Upper lobe of left lung (tissue), 6 donors: ENCODE measurements around the gene IBA57. TPM values are rescaled to one million over a fixed set of nuclear protein-coding genes. Genes with fewer than 3 reads are reported as not detected.

Experiments used
- ATAC-seq, 2 donors: fragments of 200-7000 bp; cut with Tn5 transposase; one replicate each; pipeline ENCODE4 v1.9.1; 2022; ENCODE audit warnings: mild to moderate bottlenecking in 2 of 2, moderate library complexity in 2 of 2; ENCODE audit not compliant: low FRiP score in 2 of 2
- DNase-seq, 2 donors: peaks; one replicate each; pipeline ENCODE4 v3.0.0-alpha.2; 2019 to 2020
- H3K27ac ChIP-seq, 4 donors: fragments of 200-600 bp; sonication (generic); one replicate each; pipeline ENCODE4 v1.5.1; 2016 to 2019
- H3K27me3 ChIP-seq, 4 donors: fragments of 200-600 bp; sonication (generic); one replicate each; pipeline ENCODE4 v1.5.1; 2017 to 2019
- H3K36me3 ChIP-seq, 4 donors: fragments of 200-600 bp; sonication (generic); one replicate each; pipeline ENCODE4 v1.5.1; 2016 to 2019
- H3K4me1 ChIP-seq, 4 donors: fragments of 200-600 bp; sonication (generic); one replicate each; pipeline ENCODE4 v1.5.1; 2018 to 2019
- H3K4me3 ChIP-seq, 4 donors: fragments of 200-600 bp; sonication (generic); one replicate each; pipeline ENCODE4 v1.5.1; 2017 to 2019; ENCODE audit warnings: mild to moderate bottlenecking in 2 of 4, moderate library complexity in 1 of 4
- H3K9me3 ChIP-seq, 4 donors: fragments of 200-600 bp; sonication (generic); one replicate each; pipeline ENCODE4 v1.5.1; 2018 to 2019
- CTCF ChIP-seq, 6 experiments: fragments of 450-650 bp in 4 of 6; fragments of 200-600 bp in 2 of 6; sonication (generic) in 2 of 6; IDR thresholded peaks; one replicate each; pipeline ENCODE4 v1.5.1; 2016 to 2019; ENCODE audit warnings: antibody characterized with exemption in 6 of 6
- EP300 ChIP-seq, 4 donors: sonication (generic); formaldehyde crosslinking; IDR thresholded peaks; one replicate each; pipeline ENCODE4 v1.5.1; 2017; ENCODE audit warnings: antibody characterized with exemption in 4 of 4, control low read depth in 2 of 4
- POLR2A ChIP-seq, 4 donors: fragments of 450-650 bp; IDR thresholded peaks; one replicate each; pipeline ENCODE4 v1.5.1; 2016 to 2017; ENCODE audit warnings: antibody characterized with exemption in 4 of 4, mild to moderate bottlenecking in 2 of 4
- POLR2AphosphoS5 ChIP-seq, 2 donors: sonication (generic); formaldehyde crosslinking; IDR thresholded peaks; one replicate each; pipeline ENCODE4 v1.5.1; 2017; ENCODE audit warnings: antibody characterized with exemption in 2 of 2
- WGBS, 2 donors: methylation state at CpG; one replicate each; pipeline ENCODE4 v1.1.5; 2017 to 2018; 5-methylcytosine and 5-hydroxymethylcytosine counted together
- total RNA-seq, 6 donors: library from RNA; depleted of rRNA in 4 of 6; stranded (reverse); fragments of >200 nt in 4 of 6; gene quantifications; one replicate each; pipeline versions ENCODE4 v1.1.0 to v1.2.1, GENCODE V29; 2016 to 2021
- donor health status: DM: no; HTN: no; CAD: no; lungs with moderate emphysema.
- donor health status: DM: no; HTN: yes; CAD: no; lungs with severe emphysema.

The IBA57 gene
- total RNA-seq, 6 donors from 2014 or later: 6.1 to 19.3 (median 13.9) TPM

GRCh38 chr1:228198977-228199590 is 33.5 kb downstream of the IBA57 start:
- Histone ChIP-seq H3K9me3 (peaks cover 5 to 10% (median 9%) of the 10 kb centered on the region in 4 donors), H3K27ac (no peak overlapping the region), H3K4me3 (no peak overlapping the region), H3K36me3 (peaks cover 0 to 3% (median 0%) of the 10 kb centered on the region in 4 donors), H3K27me3 (no peaks in the 10 kb centered on the region), H3K4me1 (no peaks in the 10 kb centered on the region)
- no peak for TF ChIP-seq EP300 (IDR thresholded peaks at IDR 0.05)
- no peak for TF ChIP-seq POLR2A (IDR thresholded peaks at IDR 0.05)
- no peak for TF ChIP-seq POLR2AphosphoS5 (IDR thresholded peaks at IDR 0.05)
- TF ChIP-seq CTCF (IDR thresholded peaks at IDR 0.05): no peak
- no peak for ATAC-seq
- DNase-seq: no peak
- WGBS, 2 donors: 65% methylated on average over 2 of the region's 2 CpGs

GRCh38 chr1:228204958-228205357 is 39.4 kb downstream of the IBA57 start:
- Histone ChIP-seq H3K27me3 (no peaks in the 10 kb centered on the region), H3K36me3 (peaks cover 0 to 1% (median 0%) of the 10 kb centered on the region in 4 donors), H3K27ac (no peak overlapping the region), H3K9me3 (no peaks in the 10 kb centered on the region), H3K4me3 (no peak overlapping the region), H3K4me1 (peaks cover 0 to 8% (median 2%) of the 10 kb centered on the region in 4 donors)
- no peak for TF ChIP-seq POLR2A (IDR thresholded peaks at IDR 0.05)
- DNase-seq (no peak), ATAC-seq (no peak)
- WGBS, 2 donors: 60 to 63% methylated on average over 8 of the region's 8 CpGs

GRCh38 chr1:228205526-228206436 is 40.2 kb downstream of the IBA57 start:
- no peak overlapping the region for H3K4me3 ChIP-seq
- peaks cover 0 to 8% (median 2%) of the 10 kb centered on the region in 4 donors for H3K4me1 ChIP-seq
- no peaks in the 10 kb centered on the region for H3K9me3 ChIP-seq
- H3K27me3 ChIP-seq: no peaks in the 10 kb centered on the region
- WGBS, 2 donors: 18 to 47% methylated on average over 8 to 15 of the region's 15 CpGs
- DNase-seq (peak in 1 of 2 donors; percentile 8), ATAC-seq (no peak)
- H3K27ac ChIP-seq: no peak overlapping the region
- TF ChIP-seq CTCF (IDR thresholded peaks at IDR 0.05): no peak
- no peak for TF ChIP-seq POLR2AphosphoS5 (IDR thresholded peaks at IDR 0.05)
- TF ChIP-seq POLR2A (IDR thresholded peaks at IDR 0.05): no peak
- no peak for TF ChIP-seq EP300 (IDR thresholded peaks at IDR 0.05)
- H3K36me3 ChIP-seq: peaks cover 0 to 3% (median 0%) of the 10 kb centered on the region in 4 donors

- WGBS, 2 donors: 56 to 63% methylated on average over 6 to 16 of the region's 16 CpGs
- DNase-seq (no peak), ATAC-seq (peak in 1 of 2 donors; percentile 49)
- Histone ChIP-seq H3K9me3 (no peaks in the 10 kb centered on the region), H3K27me3 (no peaks in the 10 kb centered on the region), H3K4me1 (peaks cover 0 to 8% (median 2%) of the 10 kb centered on the region in 4 donors), H3K36me3 (peaks cover 0 to 3% (median 0%) of the 10 kb centered on the region in 4 donors), H3K27ac (no peak overlapping the region), H3K4me3 (no peak overlapping the region)
- TF ChIP-seq EP300 (IDR thresholded peaks at IDR 0.05) (no peak), POLR2A (IDR thresholded peaks at IDR 0.05) (no peak), POLR2AphosphoS5 (IDR thresholded peaks at IDR 0.05) (no peak), CTCF (IDR thresholded peaks at IDR 0.05) (no peak)
Measured at GRCh38 chr1:228206582-228207351, 41.2 kb downstream of the IBA57 start.

- peak in 1 of 2 donors; percentile 3 for ATAC-seq
- Histone ChIP-seq H3K9me3 (no peaks in the 10 kb centered on the region), H3K27me3 (no peaks in the 10 kb centered on the region), H3K27ac (no peak overlapping the region), H3K36me3 (peaks cover 0 to 3% (median 0%) of the 10 kb centered on the region in 4 donors), H3K4me3 (no peak overlapping the region), H3K4me1 (peaks cover 0 to 9% (median 2%) of the 10 kb centered on the region in 4 donors)
- WGBS, 2 donors: 67 to 89% methylated on average over 1 to 8 of the region's 8 CpGs
- no peak for TF ChIP-seq POLR2A (IDR thresholded peaks at IDR 0.05)
- TF ChIP-seq EP300 (IDR thresholded peaks at IDR 0.05): no peak
- TF ChIP-seq POLR2AphosphoS5 (IDR thresholded peaks at IDR 0.05): no peak
- TF ChIP-seq CTCF (IDR thresholded peaks at IDR 0.05): no peak
- DNase-seq: no peak
Measured at GRCh38 chr1:228207381-228207810, 41.8 kb downstream of the IBA57 start.
